HG03196 (cell line): ENCODE results near the gene OR56A3.
"Not testable (repeated sequence)": the region's sequence is repeated elsewhere in the genome, so short reads cannot be mapped to it uniquely, and the experiment has no call there.

Experiments used
- ATAC-seq: cut with Tn5 transposase; IDR thresholded peaks from one replicate; pipeline ENCODE4 v1.9.1; 2021; ENCODE audit not compliant: unreplicated experiment

OR56A3 gene

GRCh38 chr11:5941951-5942350 lies at the start of gene OR56A3:
OR56A3 (plus strand) TSS chr11:5942251; CDS start chr11:5947347, 5,096 bp downstream.
- ATAC-seq = no peak

GRCh38 chr11:5892908-5893307 lies 49.1 kb upstream of the OR56A3 start, which contains the start of gene OR52E5:
OR52E5 (plus strand) TSS chr11:5893208; CDS start chr11:5900777, 7,569 bp downstream.
- no peak for ATAC-seq

GRCh38 chr11:5899534-5899933 lies 42.5 kb upstream of the OR56A3 start:
- no peak for ATAC-seq

GRCh38 chr11:5910540-5910939 lies 31.5 kb upstream of the OR56A3 start:
- ATAC-seq = no peak

- ATAC-seq = peak; percentile 86
Measured at GRCh38 chr11:5922749-5923426, 19.2 kb upstream of the OR56A3 start.

- peak; percentile 36 for ATAC-seq
Measured at GRCh38 chr11:5923427-5923776, 18.6 kb upstream of the OR56A3 start.

- ATAC-seq = no peak
Measured at GRCh38 chr11:5923794-5924193, 18.3 kb upstream of the OR56A3 start.

- no peak for ATAC-seq
Measured at GRCh38 chr11:5928271-5928670, 13.8 kb upstream of the OR56A3 start.

GRCh38 chr11:5928811-5929210 lies 13.2 kb upstream of the OR56A3 start:
- ATAC-seq = no peak

- ATAC-seq = no peak
Measured at GRCh38 chr11:5929571-5930368, 12.3 kb upstream of the OR56A3 start.

GRCh38 chr11:5930614-5931013 lies 11.4 kb upstream of the OR56A3 start:
- ATAC-seq = no peak

GRCh38 chr11:5931061-5931460 lies 11.0 kb upstream of the OR56A3 start:
- no peak for ATAC-seq

GRCh38 chr11:5932671-5933070 lies 9.4 kb upstream of the OR56A3 start:
- no peak for ATAC-seq

- no peak for ATAC-seq
Measured at GRCh38 chr11:5933116-5933515, 8.9 kb upstream of the OR56A3 start.

- ATAC-seq = no peak
Measured at GRCh38 chr11:5937868-5938602, 4.0 kb upstream of the OR56A3 start.

GRCh38 chr11:5938603-5938965 lies 3.5 kb upstream of the OR56A3 start:
- ATAC-seq = no peak

GRCh38 chr11:5940748-5941147 lies 1.3 kb upstream of the OR56A3 start:
- no peak for ATAC-seq

GRCh38 chr11:5955586-5955985 lies 13.5 kb downstream of the OR56A3 start:
- no peak for ATAC-seq

- ATAC-seq = not testable (repeated sequence)
Measured at GRCh38 chr11:5960704-5961320, 18.8 kb downstream of the OR56A3 start.

- no peak for ATAC-seq
Measured at GRCh38 chr11:5966958-5967357, 24.9 kb downstream of the OR56A3 start.

GRCh38 chr11:5967708-5968107 lies 25.7 kb downstream of the OR56A3 start:
- no peak for ATAC-seq
